Measurements from ENCODE around the gene RPA1.
"Not testable (repeated sequence)": the region's sequence is repeated elsewhere in the genome, so short reads cannot be mapped to it uniquely, and the experiment has no call there.

The RPA1 gene

GRCh38 chr17:1880851-1881630, 51.2 kb downstream of the RPA1 start:
- no peak for DNase-seq (ENCODE audit: low read depth)

GRCh38 chr17:1882836-1883235, 53.0 kb downstream of the RPA1 start:
- DNase-seq (ENCODE audit: low read depth): no peak

GRCh38 chr17:1883536-1883935, 53.7 kb downstream of the RPA1 start:
- DNase-seq (ENCODE audit: low read depth): no peak

GRCh38 chr17:1888741-1889140, 58.9 kb downstream of the RPA1 start:
- no peak for DNase-seq (ENCODE audit: low read depth)

- DNase-seq (ENCODE audit: low read depth): no peak
Measured at GRCh38 chr17:1890758-1891450, 61.1 kb downstream of the RPA1 start.

- DNase-seq (ENCODE audit: low read depth): no peak
Measured at GRCh38 chr17:1894753-1895339, 65.0 kb downstream of the RPA1 start.

- not testable (repeated sequence) for DNase-seq (ENCODE audit: low read depth)
Measured at GRCh38 chr17:1895479-1895878, 65.7 kb downstream of the RPA1 start.

- DNase-seq (ENCODE audit: low read depth): no peak
Measured at GRCh38 chr17:1896243-1897104, 66.7 kb downstream of the RPA1 start.

- DNase-seq (ENCODE audit: low read depth): no peak
Measured at GRCh38 chr17:1897105-1897656, 67.4 kb downstream of the RPA1 start.

GRCh38 chr17:1898332-1898731, 68.5 kb downstream of the RPA1 start:
- no peak for DNase-seq (ENCODE audit: low read depth)

- no peak for DNase-seq (ENCODE audit: low read depth)
Measured at GRCh38 chr17:1898872-1899271, 69.1 kb downstream of the RPA1 start.

GRCh38 chr17:1899403-1900000, 69.7 kb downstream of the RPA1 start:
- no peak for DNase-seq (ENCODE audit: low read depth)

- no peak for DNase-seq (ENCODE audit: low read depth)
Measured at GRCh38 chr17:1904273-1905182, 74.7 kb downstream of the RPA1 start.

GRCh38 chr17:1905190-1905913, 75.5 kb downstream of the RPA1 start:
- no peak for DNase-seq (ENCODE audit: low read depth)

- DNase-seq (ENCODE audit: low read depth): no peak
Measured at GRCh38 chr17:1906662-1907101, 76.9 kb downstream of the RPA1 start.

GRCh38 chr17:1907216-1907631, 77.4 kb downstream of the RPA1 start:
- DNase-seq (ENCODE audit: low read depth): no peak

- DNase-seq (ENCODE audit: low read depth): no peak
Measured at GRCh38 chr17:1907909-1908698, 78.3 kb downstream of the RPA1 start.

- DNase-seq (ENCODE audit: low read depth): peak; percentile 15
Measured at GRCh38 chr17:1908699-1909309, 79.0 kb downstream of the RPA1 start.

Measured in activated T-cell treated with anti-CD3 and anti-CD28 coated beads for 48 hours (primary cell).